K562 (cell line): ENCODE data around the gene MBLAC2. TPM values are rescaled to one million over a fixed set of nuclear protein-coding genes. Genes with fewer than 3 reads are reported as not detected.
A peak's percentile ranks its signal among the peaks of the same experiment; 100 is the strongest.

Experiments
- ATAC-seq: fragments of 200-7000 bp; cut with Tn5 transposase; 3 replicates; pipeline ENCODE4 v1.9.1; 2020; ENCODE audit warnings: moderate library complexity
- BruUV-seq: library from RNA; stranded (reverse); fragments of 400-500 nt; replicated peaks from 2 replicates; lab custom pipeline; 2021; lab: Mats Ljungman, UMichigan
- CTCF ChIA-PET: fragments of 300-600 bp; formaldehyde crosslinking; extraction: SDS; loops from one replicate; lab custom pipeline; 2021; ENCODE audit warnings: low intra/inter-chr PET ratio; lab: Yijun Ruan, JAX
- POLR2A ChIA-PET: fragments of 300-600, 350-650 bp; sonication (Branson Sonifier 250); formaldehyde crosslinking; extraction: SDS; loops from one replicate; lab custom pipeline; 2021; ENCODE audit warnings: antibody characterized with exemption, inconsistent platforms; lab: Yijun Ruan, JAX
- DNase-seq, 4 experiments: peaks; one replicate each; pipeline versions ENCODE4 v3.0.0 to v3.0.0-alpha.2; 2011 to 2018; ENCODE audit warnings: low spot score in 3 of 4, mixed read lengths in 3 of 4; ENCODE audit errors: extremely low read depth in 1 of 4
- FAIRE-seq: peaks from 2 replicates; lab custom pipeline; 2011; peaks lifted over from hg19 to GRCh38; lab: Jason Lieb, UNC
- H2AFZ ChIP-seq: 2 replicates; pipeline ENCODE4 v1.6.0; 2011; ENCODE audit warnings: low read depth, low read length, control low read depth, inconsistent platforms
- H3K27ac ChIP-seq: fragments of 200-600 bp; 3 replicates; pipeline ENCODE4 v1.8.0; 2011; ENCODE audit warnings: low read depth, mild to moderate bottlenecking, control low read depth, inconsistent platforms, low read length, moderate library complexity, mixed read lengths; ENCODE audit errors: extremely low read depth
- H3K27me3 ChIP-seq, 2 experiments: fragments of 300-600 bp in 1 of 2; 2 replicates in 1 of 2; 3 replicates in 1 of 2; pipeline versions ENCODE4 v1.6.0 to v1.8.0; 2011; ENCODE audit warnings: inconsistent platforms in 2 of 2, low read length in 2 of 2, mild to moderate bottlenecking in 1 of 2, mixed read lengths in 1 of 2, moderate library complexity in 1 of 2; ENCODE audit not compliant: control insufficient read depth in 2 of 2, insufficient read depth in 2 of 2
- H3K36me3 ChIP-seq: fragments of 300-600 bp; 3 replicates; pipeline ENCODE4 v1.8.0; 2011; ENCODE audit warnings: mild to moderate bottlenecking, low read length, inconsistent platforms; ENCODE audit not compliant: control insufficient read depth, insufficient read depth
- H3K4me1 ChIP-seq, 2 experiments: fragments of 200-600 bp in 1 of 2; replicated peaks in 1 of 2; 2 replicates in 1 of 2; 3 replicates in 1 of 2; pipeline versions ENCODE4 v1.5.1 to v1.8.0; 2011; ENCODE audit warnings: inconsistent platforms in 2 of 2, low read length in 2 of 2, mild to moderate bottlenecking in 1 of 2, mixed read lengths in 1 of 2, moderate library complexity in 1 of 2; ENCODE audit not compliant: control insufficient read depth in 2 of 2, insufficient read depth in 2 of 2
- H3K4me2 ChIP-seq: 2 replicates; pipeline ENCODE4 v1.6.1; 2011; ENCODE audit warnings: low read length, control low read depth, inconsistent platforms, mixed read lengths; ENCODE audit not compliant: insufficient read depth
- H3K4me3 ChIP-seq: fragments of 200-600 bp; sonication (generic), shearing (Covaris generic); 2 replicates; pipeline ENCODE4 v1.5.1; 2016; ENCODE audit warnings: control low read depth, inconsistent platforms
- H3K79me2 ChIP-seq: fragments of 200-600 bp; 3 replicates; pipeline ENCODE4 v1.8.0; 2011; ENCODE audit warnings: low read length, inconsistent platforms; ENCODE audit not compliant: control insufficient read depth, insufficient read depth
- H3K9ac ChIP-seq, 2 experiments: 2 replicates each; pipeline versions ENCODE4 v1.6.0 to v1.6.1; 2011; ENCODE audit warnings: low read depth in 2 of 2, low read length in 2 of 2, control low read depth in 1 of 2, inconsistent platforms in 1 of 2, mild to moderate bottlenecking in 1 of 2, mixed read lengths in 1 of 2; ENCODE audit not compliant: insufficient read depth in 1 of 2
- H3K9me1 ChIP-seq: one replicate; pipeline ENCODE4 v1.6.0; 2011; ENCODE audit warnings: inconsistent platforms, mild to moderate bottlenecking, low read length, moderate library complexity; ENCODE audit not compliant: control insufficient read depth, insufficient read depth
- H3K9me3 ChIP-seq: replicated peaks from 2 replicates; pipeline ENCODE4 v1.5.1; 2011; ENCODE audit warnings: low read depth, low read length, inconsistent platforms; ENCODE audit not compliant: control insufficient read depth, insufficient read depth
- H4K20me1 ChIP-seq: replicated peaks from 2 replicates; pipeline ENCODE4 v1.6.1; 2011; ENCODE audit warnings: low read length, inconsistent platforms, mixed read lengths; ENCODE audit not compliant: control insufficient read depth, insufficient read depth
- ETS2 ChIP-seq: IDR thresholded peaks from 2 replicates; pipeline ENCODE4 v1.6.1; 2016; ENCODE audit warnings: borderline replicate concordance, missing genetic modification characterization, mild to moderate bottlenecking, moderate library complexity, missing compliant biosample characterization; ENCODE audit not compliant: poor library complexity, severe bottlenecking
- EWSR1 ChIP-seq: fragments of 450-650 bp; IDR thresholded peaks from 2 replicates; pipeline ENCODE4 v1.6.1; 2018; ENCODE audit warnings: borderline replicate concordance, mild to moderate bottlenecking, low read depth, moderate library complexity; ENCODE audit not compliant: partially characterized antibody
- KLF13 ChIP-seq: fragments of 450-650 bp; IDR thresholded peaks from 2 replicates; pipeline ENCODE4 v1.6.1; 2016; ENCODE audit warnings: missing genetic modification characterization, low read depth, mild to moderate bottlenecking, missing compliant biosample characterization, moderate library complexity, borderline replicate concordance
- MEIS2 ChIP-seq: fragments of 450-650 bp; IDR thresholded peaks from 2 replicates; pipeline ENCODE4 v1.6.1; 2014; ENCODE audit warnings: mild to moderate bottlenecking; ENCODE audit not compliant: partially characterized antibody
- NFE2L1 ChIP-seq: fragments of 450-650 bp; IDR thresholded peaks from 2 replicates; pipeline ENCODE4 v1.6.1; 2016; ENCODE audit warnings: missing genetic modification characterization, low read depth, mild to moderate bottlenecking, missing compliant biosample characterization, moderate library complexity, borderline replicate concordance
- RBBP5 ChIP-seq: fragments of 200-600 bp; sonication (generic); IDR thresholded peaks from 2 replicates; pipeline ENCODE4 v1.6.1; 2012; ENCODE audit warnings: borderline replicate concordance, mild to moderate bottlenecking, low read length, control low read depth, inconsistent platforms; ENCODE audit not compliant: insufficient read depth, poor library complexity, severe bottlenecking
- ZKSCAN1 ChIP-seq: fragments of 150-350 bp; IDR thresholded peaks from 2 replicates; pipeline ENCODE4 v1.6.1; 2016; ENCODE audit warnings: low read depth, low read length
- WGBS: fragments of 100-300 bp; shearing (Covaris generic); methylation state at CpG from one replicate; pipeline ENCODE4 v1.1.6; 2016; ENCODE audit warnings: low coverage, mixed read lengths; ENCODE audit not compliant: insufficient coverage; ENCODE audit errors: missing lambda C conversion rate; 5-methylcytosine and 5-hydroxymethylcytosine counted together
- in situ Hi-C: fragments of 300-500 bp; cut with MboI; formaldehyde crosslinking; loops from 4 replicates; pipeline ENCODE4 v1.15.0; 2018; ENCODE audit warnings: inconsistent platforms, mixed read lengths
- intact Hi-C: fragments of 100-400 bp; cut with micrococcal nuclease; formaldehyde crosslinking; loops from 2 replicates; pipeline ENCODE4 v1.14.2; 2022
- polyA plus RNA-seq, 8 experiments: library from polyadenylated mRNA; depleted of rRNA in 4 of 8; stranded (reverse) in 5 of 8; unstranded in 3 of 8; fragments of >200 nt; fragmentation: Nextera tagmentation in 2 of 8; fragmentation: Illumina TruSeq in 1 of 8; extraction: Ambion mirVana in 2 of 8; extraction: Trizol in 1 of 8; gene quantifications; 2 replicates each; pipeline versions ENCODE4 v1.2.1 to v1.2.3, GENCODE V29; 2011 to 2014; ENCODE audit warnings: inconsistent platforms in 1 of 8, missing spikeins in 1 of 8
- total RNA-seq, 7 experiments: library from RNA; depleted of rRNA in 6 of 7; stranded (reverse); fragments of >200 nt in 6 of 7; fragmentation: Illumina TruSeq in 2 of 7; extraction: Trizol in 2 of 7; gene quantifications; 2 replicates each; pipeline versions ENCODE4 v1.2.1 to v1.2.3, GENCODE V29; 2011 to 2021; ENCODE audit warnings: low replicate concordance in 1 of 7

The MBLAC2 gene
- total and polyA plus RNA-seq, 9 of the 15 experiments (the other 6 are each of a cell fraction or from before 2014, with no cell fraction given): 2.4 to 13.1 (median 10.3) TPM

DNA sequence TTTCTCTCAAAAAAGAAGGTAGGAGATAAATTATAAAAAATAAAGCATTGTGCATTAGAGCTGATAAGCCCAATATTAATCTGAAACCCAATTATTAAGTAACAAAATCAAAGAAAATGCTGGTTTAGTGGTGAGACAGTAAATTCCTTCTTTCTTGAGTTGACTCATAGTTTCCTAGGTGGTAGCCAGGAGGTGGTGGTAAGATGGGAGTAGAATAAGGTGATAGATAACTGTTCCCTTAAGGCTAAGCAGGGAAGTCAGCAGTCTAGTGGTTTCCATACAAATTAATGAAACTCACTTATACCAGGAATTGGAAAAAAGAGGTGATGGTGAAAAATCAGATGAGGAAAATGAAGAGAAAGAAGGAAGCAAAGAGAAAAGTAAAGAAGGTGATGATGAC is 31.6 kb upstream of the MBLAC2 start:
- H3K9ac ChIP-seq: no peak overlapping the region
- no peak overlapping the region for H2AFZ ChIP-seq
- TF ChIP-seq KLF13 (tag) (no peak), ETS2 (tag) (no peak), ZKSCAN1 (no peak), RBBP5 (no peak), NFE2L1 (tag) (no peak)
- no peaks in the 10 kb centered on the region for H3K9me3 ChIP-seq
- H3K36me3 ChIP-seq: peaks cover 63% of the 10 kb centered on the region
- POLR2A ChIA-PET: no interaction called here
- no peaks in the 10 kb centered on the region for H4K20me1 ChIP-seq
- FAIRE-seq: no peak
- CTCF ChIA-PET: no interaction called here
- no peak overlapping the region for H3K27ac ChIP-seq
- ATAC-seq: no peak
- intact Hi-C loops: no loop called here
- DNase-seq: no peak
- in situ Hi-C loops: no loop called here
- H3K4me3 ChIP-seq: no peak overlapping the region
- H3K9me1 ChIP-seq: no peaks in the 10 kb centered on the region
- no peaks in the 10 kb centered on the region for H3K79me2 ChIP-seq
- no TSS peak for BruUV-seq
- no peaks in the 10 kb centered on the region for H3K27me3 ChIP-seq
- no peaks in the 10 kb centered on the region for H3K4me1 ChIP-seq
- no peak overlapping the region for H3K4me2 ChIP-seq

DNA sequence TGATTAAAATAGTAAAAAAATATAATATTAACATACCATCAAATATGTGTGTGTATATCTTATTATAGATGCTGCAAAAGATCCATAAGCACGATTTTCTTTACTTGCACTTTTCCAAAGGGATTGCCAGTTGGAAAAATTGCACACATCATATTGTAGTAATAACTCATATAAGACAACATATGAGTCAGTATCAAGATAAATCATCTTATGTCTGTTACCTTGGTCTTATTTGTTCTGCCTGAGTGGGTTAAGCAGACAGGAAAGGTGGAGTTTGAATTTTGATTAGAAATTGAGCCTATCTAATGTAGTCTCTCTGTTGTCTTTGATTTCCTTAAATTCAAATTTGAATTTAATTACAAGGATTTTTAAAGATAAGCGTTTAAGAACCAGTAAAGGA is 30.2 kb upstream of the MBLAC2 start:
- Histone ChIP-seq H3K79me2 (no peaks in the 10 kb centered on the region), H2AFZ (no peak overlapping the region), H3K27ac (no peak overlapping the region), H4K20me1 (no peaks in the 10 kb centered on the region), H3K4me3 (no peak overlapping the region), H3K4me2 (no peak overlapping the region), H3K9ac (no peak overlapping the region), H3K36me3 (peaks cover 62% of the 10 kb centered on the region), H3K9me1 (no peaks in the 10 kb centered on the region), H3K4me1 (no peaks in the 10 kb centered on the region), H3K9me3 (no peaks in the 10 kb centered on the region), H3K27me3 (no peaks in the 10 kb centered on the region)
- TF ChIP-seq MEIS2 (peak; percentile 31), EWSR1 (no peak)
- ATAC-seq (no peak), DNase-seq (no peak), FAIRE-seq (no peak)
- 71% methylated on average over 2 of the region's 2 CpGs for WGBS
- ChIA-PET POLR2A (no interaction called here), CTCF (no interaction called here)
- in situ Hi-C loops (no loop called here), intact Hi-C loops (no loop called here)
- BruUV-seq: no TSS peak
